ENCODE measurements around the gene OGN.

The OGN gene

GRCh38 chr9:92381775-92382174 is 22.6 kb downstream of the OGN start:
- Histone ChIP-seq H3K4me3 (ENCODE audit: low read depth, low read length) (no peak overlapping the region), H3K27ac (ENCODE audit: extremely low read depth, low read depth, low read length) (no peak overlapping the region), H3K4me1 (ENCODE audit: control insufficient read depth, insufficient read depth, low read length) (peaks cover 7% of the 10 kb centered on the region), H3K36me3 (ENCODE audit: control insufficient read depth in 2 of 2, insufficient read depth in 1 of 2, low read length in 2 of 2) (no peaks in the 10 kb centered on the region), H3K9me3 (ENCODE audit: control insufficient read depth, insufficient read depth, low read depth, low read length) (no peaks in the 10 kb centered on the region)
- TF ChIP-seq KLF16 (tag by site-specific recombination; IDR thresholded peaks at IDR 0.05) (no peak), HOXA7 (CRISPR knock-in tag; IDR thresholded peaks at IDR 0.05; ENCODE audit: borderline replicate concordance) (no peak), ZBTB44 (tag by site-specific recombination; IDR thresholded peaks at IDR 0.05) (no peak), GLIS2 (tag by site-specific recombination; IDR thresholded peaks at IDR 0.05) (no peak)
- ChIA-PET POLR2A (no interaction called here), CTCF (no interaction called here)

GRCh38 chr9:92380603-92381002 is 23.8 kb downstream of the OGN start:
- H3K4me3 ChIP-seq (ENCODE audit: low read depth, low read length): no peak overlapping the region
- no peak overlapping the region for H3K27ac ChIP-seq (ENCODE audit: extremely low read depth, low read depth, low read length)
- TF ChIP-seq ZNF133 (tag by site-specific recombination; IDR thresholded peaks at IDR 0.05) (0 out of 2 replicates have a peak, but pooled peaks have one; percentile 16), ZNF280D (tag by site-specific recombination; IDR thresholded peaks at IDR 0.05) (no peak)
- no peaks in the 10 kb centered on the region for H3K36me3 ChIP-seq (ENCODE audit: control insufficient read depth in 2 of 2, insufficient read depth in 1 of 2, low read length in 2 of 2)
- no peaks in the 10 kb centered on the region for H3K9me3 ChIP-seq (ENCODE audit: control insufficient read depth, insufficient read depth, low read depth, low read length)
- ChIA-PET CTCF (interaction anchor here (1.0 kb wide), 1 partner anchor 38 kb away, joined by 4 read pairs; no protein-coding TSS in a partner anchor), POLR2A (no interaction called here)
- peaks cover 5% of the 10 kb centered on the region for H3K4me1 ChIP-seq (ENCODE audit: control insufficient read depth, insufficient read depth, low read length)

DNA sequence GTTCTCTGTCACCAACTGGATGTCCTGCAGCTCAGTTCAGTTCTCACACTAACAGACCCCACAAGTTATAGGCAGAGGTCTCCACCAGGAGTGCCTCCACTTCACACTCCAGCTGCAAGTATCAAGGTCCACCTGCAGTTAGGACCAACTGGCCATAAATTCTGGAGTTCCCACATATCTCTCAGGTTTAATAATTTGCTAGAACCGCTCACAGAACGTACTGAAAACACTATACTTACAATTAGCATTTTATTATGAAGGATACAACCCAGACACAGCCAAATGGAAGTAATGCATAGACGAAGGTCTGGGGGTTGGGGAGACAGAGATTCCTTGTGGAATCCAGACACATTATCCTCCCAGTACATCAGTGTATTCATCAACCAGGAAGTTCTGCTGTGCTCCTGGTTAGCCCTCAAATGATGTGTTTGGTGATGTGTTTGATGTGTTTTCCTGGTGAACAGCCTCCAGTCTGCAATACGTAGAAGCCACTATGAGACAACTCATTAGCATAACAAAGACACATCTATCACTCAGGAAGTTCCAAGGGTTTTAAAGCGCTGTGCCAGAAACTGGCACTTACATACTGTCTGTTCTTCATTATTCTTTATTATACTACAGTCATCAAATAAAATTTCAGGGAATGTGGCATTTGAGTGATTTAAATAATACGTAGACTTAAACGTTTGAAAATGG is 25.4 kb downstream of the OGN start:
- TF ChIP-seq SCRT1 (tag by site-specific recombination; IDR thresholded peaks at IDR 0.05; ENCODE audit: borderline replicate concordance) (no peak), ZNF785 (tag by site-specific recombination; IDR thresholded peaks at IDR 0.05) (no peak), PATZ1 (tag by site-specific recombination; IDR thresholded peaks at IDR 0.05) (no peak)
- TF ChIP-seq, protein P1, sequence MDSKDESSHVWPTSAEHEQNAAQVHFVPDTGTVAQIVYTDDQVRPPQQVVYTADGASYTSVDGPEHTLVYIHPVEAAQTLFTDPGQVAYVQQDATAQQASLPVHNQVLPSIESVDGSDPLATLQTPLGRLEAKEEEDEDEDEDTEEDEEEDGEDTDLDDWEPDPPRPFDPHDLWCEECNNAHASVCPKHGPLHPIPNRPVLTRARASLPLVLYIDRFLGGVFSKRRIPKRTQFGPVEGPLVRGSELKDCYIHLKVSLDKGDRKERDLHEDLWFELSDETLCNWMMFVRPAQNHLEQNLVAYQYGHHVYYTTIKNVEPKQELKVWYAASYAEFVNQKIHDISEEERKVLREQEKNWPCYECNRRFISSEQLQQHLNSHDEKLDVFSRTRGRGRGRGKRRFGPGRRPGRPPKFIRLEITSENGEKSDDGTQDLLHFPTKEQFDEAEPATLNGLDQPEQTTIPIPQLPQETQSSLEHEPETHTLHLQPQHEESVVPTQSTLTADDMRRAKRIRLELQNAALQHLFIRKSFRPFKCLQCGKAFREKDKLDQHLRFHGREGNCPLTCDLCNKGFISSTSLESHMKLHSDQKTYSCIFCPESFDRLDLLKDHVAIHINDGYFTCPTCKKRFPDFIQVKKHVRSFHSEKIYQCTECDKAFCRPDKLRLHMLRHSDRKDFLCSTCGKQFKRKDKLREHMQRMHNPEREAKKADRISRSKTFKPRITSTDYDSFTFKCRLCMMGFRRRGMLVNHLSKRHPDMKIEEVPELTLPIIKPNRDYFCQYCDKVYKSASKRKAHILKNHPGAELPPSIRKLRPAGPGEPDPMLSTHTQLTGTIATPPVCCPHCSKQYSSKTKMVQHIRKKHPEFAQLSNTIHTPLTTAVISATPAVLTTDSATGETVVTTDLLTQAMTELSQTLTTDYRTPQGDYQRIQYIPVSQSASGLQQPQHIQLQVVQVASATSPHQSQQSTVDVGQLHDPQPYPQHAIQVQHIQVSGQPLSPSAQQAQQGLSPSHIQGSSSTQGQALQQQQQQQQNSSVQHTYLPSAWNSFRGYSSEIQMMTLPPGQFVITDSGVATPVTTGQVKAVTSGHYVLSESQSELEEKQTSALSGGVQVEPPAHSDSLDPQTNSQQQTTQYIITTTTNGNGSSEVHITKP (tag by site-specific recombination; IDR thresholded peaks at IDR 0.05): no peak
- CTCF ChIA-PET: no interaction called here
- Histone ChIP-seq H3K27ac (ENCODE audit: extremely low read depth, low read depth, low read length) (no peak overlapping the region), H3K9me3 (ENCODE audit: control insufficient read depth, insufficient read depth, low read depth, low read length) (no peaks in the 10 kb centered on the region), H3K4me3 (ENCODE audit: low read depth, low read length) (no peak overlapping the region), H3K4me1 (ENCODE audit: control insufficient read depth, insufficient read depth, low read length) (0 out of 2 replicates have a peak, but pooled peaks cover 2% of the 10 kb centered on the region), H3K36me3 (ENCODE audit: control insufficient read depth in 2 of 2, insufficient read depth in 1 of 2, low read length in 2 of 2) (no peaks in the 10 kb centered on the region)
- POLR2A ChIA-PET: no interaction called here

Data from HEK293 (cell line).